Epithelial cell of esophagus (primary cell): ENCODE results near the gene MPZL1.
A peak's percentile ranks its signal among the peaks of the same experiment; 100 is the strongest.

Source experiments
- DNase-seq: peaks from one replicate; pipeline ENCODE4 v3.0.0; 2010; ENCODE audit warnings: low read depth
- H3K4me3 ChIP-seq: 2 replicates; pipeline ENCODE4 v1.5.1; 2011; ENCODE audit warnings: mild to moderate bottlenecking, low read length, control low read depth
- CTCF ChIP-seq: IDR thresholded peaks from 2 replicates; pipeline ENCODE4 v1.5.1; 2011; ENCODE audit warnings: low read depth, mild to moderate bottlenecking, low read length, control low read depth, inconsistent platforms; ENCODE audit not compliant: insufficient read depth; ENCODE audit errors: missing control alignments

MPZL1 gene

GRCh38 chr1:167710836-167711235 is 10.9 kb upstream of the MPZL1 start:
- H3K4me3 ChIP-seq: no peak overlapping the region
- TF ChIP-seq CTCF: no peak
- DNase-seq: no peak

- no peak for DNase-seq
- no peak overlapping the region for H3K4me3 ChIP-seq
- TF ChIP-seq CTCF: no peak
Measured at GRCh38 chr1:167711797-167712196, 10.0 kb upstream of the MPZL1 start.

GRCh38 chr1:167713330-167714081 is 8.3 kb upstream of the MPZL1 start:
- DNase-seq: no peak
- peak overlapping the region; percentile 82 for H3K4me3 ChIP-seq
- TF ChIP-seq CTCF: no peak

- H3K4me3 ChIP-seq: peak overlapping the region; percentile 82
- TF ChIP-seq CTCF: no peak
- DNase-seq: peak; percentile 86
Measured at GRCh38 chr1:167714098-167714438, 7.7 kb upstream of the MPZL1 start.

GRCh38 chr1:167714439-167715156 is 7.2 kb upstream of the MPZL1 start:
- DNase-seq: peak; percentile 77
- H3K4me3 ChIP-seq: peak overlapping the region; percentile 82
- peak; percentile 15 for TF ChIP-seq CTCF

GRCh38 chr1:167715157-167715999 is 6.4 kb upstream of the MPZL1 start:
- DNase-seq: peak; percentile 84
- peak; percentile 87 for TF ChIP-seq CTCF
- H3K4me3 ChIP-seq: peak overlapping the region; percentile 82
